HCT116 (cell line): ENCODE measurements around the gene RADX. TPM values are rescaled to one million over a fixed set of nuclear protein-coding genes. Genes with fewer than 3 reads are reported as not detected.

ENCODE experiments used
- ATAC-seq: fragments of 200-7000 bp; cut with Tn5 transposase; 2 replicates; pipeline ENCODE4 v1.9.1; 2020; ENCODE audit warnings: mild to moderate bottlenecking, moderate library complexity
- BruUV-seq: library from RNA; stranded (reverse); fragments of 400-500 nt; replicated peaks from 2 replicates; lab custom pipeline; 2021; lab: Mats Ljungman, UMichigan
- CTCF ChIA-PET: fragments of 300-600 bp; sonication (Branson Sonifier 250); formaldehyde crosslinking; loops from one replicate; lab custom pipeline; 2021; ENCODE audit warnings: antibody characterized with exemption; lab: Charles Lee
- POLR2A ChIA-PET: fragments of 300-600, 350-600 bp; sonication (Branson Sonifier 250); formaldehyde crosslinking; loops from one replicate; lab custom pipeline; 2021; ENCODE audit warnings: antibody characterized with exemption; lab: Charles Lee
- RAD21 ChIA-PET, 2 experiments: fragments of 300-600 bp; sonication (Branson Sonifier 250); formaldehyde crosslinking; loops; one replicate each; lab custom pipeline; 2023; ENCODE audit warnings: low total read pairs in 2 of 2; ENCODE audit not compliant: uncharacterized antibody in 2 of 2, unreplicated experiment in 2 of 2, low non-redundant PET in 1 of 2; lab: Charles Lee
- DNase-seq: peaks from one replicate; pipeline ENCODE4 v3.0.0-alpha.2; 2010; ENCODE audit warnings: low read depth, low spot score
- H2AFZ ChIP-seq: fragments of 200-600 bp; shearing (Covaris generic), sonication (generic); 2 replicates; pipeline ENCODE4 v1.6.1; 2017; ENCODE audit warnings: low read depth, mixed run types, mixed read lengths, antibody characterized with exemption, low read length; ENCODE audit not compliant: poor library complexity, severe bottlenecking
- H3K27ac ChIP-seq: 2 replicates; pipeline ENCODE4 v1.5.1; 2012; ENCODE audit warnings: low read depth, low read length
- H3K27me3 ChIP-seq: fragments of 200-600 bp; sonication (generic); 2 replicates; pipeline ENCODE4 v1.6.1; 2016; ENCODE audit warnings: mixed run types, low read length, mixed read lengths; ENCODE audit not compliant: insufficient read depth
- H3K36me3 ChIP-seq, 2 experiments: fragments of 200-500 bp in 1 of 2; fragments of 200-600 bp in 1 of 2; sonication (Bioruptor generic) in 1 of 2; sonication (generic) in 1 of 2; 2 replicates each; pipeline versions ENCODE4 v1.5.1 to v1.6.1; 2014 to 2016; ENCODE audit warnings: low read length in 2 of 2, inconsistent platforms in 1 of 2, mixed read lengths in 1 of 2, mixed run types in 1 of 2; ENCODE audit not compliant: insufficient read depth in 2 of 2, control insufficient read depth in 1 of 2
- H3K4me1 ChIP-seq, 2 experiments: fragments of 200-600 bp in 1 of 2; sonication (generic) in 1 of 2; 2 replicates each; pipeline versions ENCODE4 v1.5.1 to v1.6.1; 2012 to 2017; ENCODE audit warnings: low read length in 2 of 2, inconsistent platforms in 1 of 2, mild to moderate bottlenecking in 1 of 2, mixed read lengths in 1 of 2, mixed run types in 1 of 2, moderate library complexity in 1 of 2; ENCODE audit not compliant: insufficient read depth in 2 of 2, control insufficient read depth in 1 of 2
- H3K4me2 ChIP-seq: fragments of 200-600 bp; sonication (generic); 2 replicates; pipeline ENCODE4 v1.6.1; 2017; ENCODE audit warnings: mixed run types, low read length, mixed read lengths
- H3K4me3 ChIP-seq, 2 experiments: fragments of 200-600 bp in 1 of 2; sonication (generic) in 1 of 2; replicated peaks in 1 of 2; 2 replicates each; pipeline ENCODE4 v1.5.1; 2011 to 2016; ENCODE audit warnings: low read length in 2 of 2, control low read depth in 1 of 2, low read depth in 1 of 2, mild to moderate bottlenecking in 1 of 2, mixed read lengths in 1 of 2, mixed run types in 1 of 2
- H3K79me2 ChIP-seq: fragments of 200-600 bp; sonication (generic); 2 replicates; pipeline ENCODE4 v1.6.1; 2017; ENCODE audit warnings: mild to moderate bottlenecking, mixed run types, low read length, moderate library complexity, mixed read lengths; ENCODE audit not compliant: insufficient read depth
- H3K9ac ChIP-seq: fragments of 200-600 bp; sonication (generic); 2 replicates; pipeline ENCODE4 v1.6.1; 2016; ENCODE audit warnings: low read length, mixed read lengths
- H3K9me2 ChIP-seq: fragments of 200-600 bp; sonication (generic), shearing (Covaris generic); 2 replicates; pipeline ENCODE4 v1.6.1; 2017; ENCODE audit warnings: mixed run types, mild to moderate bottlenecking, moderate library complexity; ENCODE audit not compliant: insufficient read depth
- H3K9me3 ChIP-seq, 2 experiments: fragments of 200-500 bp in 1 of 2; fragments of 200-600 bp in 1 of 2; sonication (Bioruptor generic) in 1 of 2; sonication (generic) in 1 of 2; 2 replicates each; pipeline ENCODE4 v1.6.1; 2014 to 2017; ENCODE audit warnings: low read length in 2 of 2, mixed read lengths in 2 of 2, inconsistent platforms in 1 of 2, low read depth in 1 of 2, mild to moderate bottlenecking in 1 of 2, mixed run types in 1 of 2, moderate library complexity in 1 of 2; ENCODE audit not compliant: control insufficient read depth in 1 of 2, insufficient read depth in 1 of 2
- H4K20me1 ChIP-seq: fragments of 200-600 bp; sonication (generic), shearing (Covaris generic); 2 replicates; pipeline ENCODE4 v1.6.1; 2017; ENCODE audit warnings: mixed run types, mild to moderate bottlenecking, moderate library complexity; ENCODE audit not compliant: insufficient read depth
- CBX3 ChIP-seq: IDR thresholded peaks from 2 replicates; pipeline ENCODE4 v1.6.1; 2012; ENCODE audit warnings: low read depth
- EGR1 ChIP-seq: IDR thresholded peaks from 2 replicates; pipeline ENCODE4 v1.6.1; 2012; ENCODE audit warnings: low read depth
- ELF1 ChIP-seq: IDR thresholded peaks from 2 replicates; pipeline ENCODE4 v1.6.1; 2012; ENCODE audit warnings: low read depth, borderline replicate concordance
- MAX ChIP-seq: IDR thresholded peaks from 2 replicates; pipeline ENCODE4 v1.6.1; 2012
- POLR2AphosphoS5 ChIP-seq: IDR thresholded peaks from 2 replicates; pipeline ENCODE4 v1.6.1; 2011; ENCODE audit warnings: mild to moderate bottlenecking, low read depth, low read length, moderate library complexity
- RAD21 ChIP-seq: IDR thresholded peaks from 2 replicates; pipeline ENCODE4 v1.6.1; 2012; ENCODE audit warnings: low read depth, mild to moderate bottlenecking
- REST ChIP-seq: IDR thresholded peaks from 2 replicates; pipeline ENCODE4 v1.6.1; 2012; ENCODE audit warnings: low read depth
- SP1 ChIP-seq: IDR thresholded peaks from 2 replicates; pipeline ENCODE4 v1.6.1; 2012; ENCODE audit warnings: low read depth
- SRF ChIP-seq: IDR thresholded peaks from 2 replicates; pipeline ENCODE4 v1.6.1; 2012; ENCODE audit warnings: low read depth
- intact Hi-C: fragments of 100-400 bp; cut with micrococcal nuclease; formaldehyde crosslinking; loops from 2 replicates; pipeline ENCODE4 v1.10.0; 2022
- total RNA-seq: library from RNA; stranded (reverse); gene quantifications from one replicate; pipeline ENCODE4 v1.2.1, GENCODE V29; 2021; ENCODE audit not compliant: unreplicated experiment
- TF ChIP-seq, protein P1 (sequence below), 3 experiments: fragments of 200-600 bp in 1 of 3; sonication (generic) in 1 of 3; IDR thresholded peaks in 2 of 3; conservative IDR thresholded peaks in 1 of 3; 2 replicates each; pipeline ENCODE4 v1.5.1; 2012 to 2017; ENCODE audit warnings: low read depth in 2 of 3, low read length in 2 of 3, antibody characterized with exemption in 1 of 3, borderline replicate concordance in 1 of 3, control low read depth in 1 of 3, mild to moderate bottlenecking in 1 of 3, mixed read lengths in 1 of 3, mixed run types in 1 of 3, moderate library complexity in 1 of 3; ENCODE audit not compliant: insufficient read depth in 1 of 3

Gene RADX
- total RNA-seq, 1 experiment from 2014 or later, result 8.0 TPM

DNA sequence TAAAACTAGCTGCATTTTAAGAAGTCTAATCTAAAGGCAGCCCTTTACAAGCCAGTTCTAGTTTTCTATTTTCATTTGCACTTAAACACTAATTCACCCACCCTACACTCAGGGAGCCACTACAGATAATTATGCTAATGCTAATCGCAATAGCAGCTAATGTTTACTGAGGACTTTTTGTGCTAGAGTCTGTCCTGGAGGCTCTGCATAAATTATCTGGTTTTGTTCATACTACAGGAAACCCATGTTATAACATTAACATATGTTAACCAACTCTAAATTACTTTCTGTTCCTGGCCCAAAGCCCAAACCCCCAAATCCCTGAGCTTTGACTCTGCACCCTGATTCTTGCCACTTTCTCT lies 480 bp upstream of the RADX start:
- CTCF ChIA-PET, result interaction anchor here (1.4 kb wide), 1 partner anchor 9 kb away, joined by 6 read pairs; no protein-coding TSS in a partner anchor
- intact Hi-C loops, result no loop called here
- H2AFZ ChIP-seq, result peak overlapping the region; percentile 78

More for the DNA sequence above, 480 bp upstream of the RADX start:
- H3K79me2 ChIP-seq, result no peaks in the 10 kb centered on the region
- no peaks in the 10 kb centered on the region for H3K27me3 ChIP-seq
- no peak for ATAC-seq
- H3K4me1 ChIP-seq, result peaks cover 0 to 13% of the 10 kb centered on the region in 2 experiments; a peak in 1 of 4 replicates
- POLR2A ChIA-PET, result no interaction called here
- H4K20me1 ChIP-seq, result no peaks in the 10 kb centered on the region
- TF ChIP-seq RAD21 (no peak), POLR2AphosphoS5 (no peak), REST (no peak), ELF1 (no peak), SP1 (no peak), MAX (no peak), SRF (no peak), CBX3 (no peak), EGR1 (no peak)
- TF ChIP-seq, protein P1, sequence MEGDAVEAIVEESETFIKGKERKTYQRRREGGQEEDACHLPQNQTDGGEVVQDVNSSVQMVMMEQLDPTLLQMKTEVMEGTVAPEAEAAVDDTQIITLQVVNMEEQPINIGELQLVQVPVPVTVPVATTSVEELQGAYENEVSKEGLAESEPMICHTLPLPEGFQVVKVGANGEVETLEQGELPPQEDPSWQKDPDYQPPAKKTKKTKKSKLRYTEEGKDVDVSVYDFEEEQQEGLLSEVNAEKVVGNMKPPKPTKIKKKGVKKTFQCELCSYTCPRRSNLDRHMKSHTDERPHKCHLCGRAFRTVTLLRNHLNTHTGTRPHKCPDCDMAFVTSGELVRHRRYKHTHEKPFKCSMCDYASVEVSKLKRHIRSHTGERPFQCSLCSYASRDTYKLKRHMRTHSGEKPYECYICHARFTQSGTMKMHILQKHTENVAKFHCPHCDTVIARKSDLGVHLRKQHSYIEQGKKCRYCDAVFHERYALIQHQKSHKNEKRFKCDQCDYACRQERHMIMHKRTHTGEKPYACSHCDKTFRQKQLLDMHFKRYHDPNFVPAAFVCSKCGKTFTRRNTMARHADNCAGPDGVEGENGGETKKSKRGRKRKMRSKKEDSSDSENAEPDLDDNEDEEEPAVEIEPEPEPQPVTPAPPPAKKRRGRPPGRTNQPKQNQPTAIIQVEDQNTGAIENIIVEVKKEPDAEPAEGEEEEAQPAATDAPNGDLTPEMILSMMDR (IDR thresholded peaks at IDR 0.05 in 2 of 3, conservative IDR thresholded peaks at IDR 0.05 in 1 of 3; ENCODE audit: borderline replicate concordance in 1 of 3, insufficient read depth in 1 of 3, low read depth in 2 of 3, low read length in 2 of 3), result no peak
- TF ChIP-seq, all 23 proteins: peak for 0
- Histone ChIP-seq H3K27ac (no peak overlapping the region), H3K9me2 (no peaks in the 10 kb centered on the region), H3K36me3 (no peaks in the 10 kb centered on the region), H3K4me3 (peak overlapping the region; percentile 62 to 69), H3K9me3 (no peaks in the 10 kb centered on the region), H3K4me2 (peak overlapping the region; percentile 84), H3K9ac (peak overlapping the region; percentile 74)
- no TSS peak for BruUV-seq
- no peak for DNase-seq
- RAD21 ChIA-PET, result no interaction called here
